ENCODE measurements around the gene PTPRA.
"Not testable (repeated sequence)": the region's sequence is repeated elsewhere in the genome, so short reads cannot be mapped to it uniquely, and the experiment has no call there.

The PTPRA gene

DNA sequence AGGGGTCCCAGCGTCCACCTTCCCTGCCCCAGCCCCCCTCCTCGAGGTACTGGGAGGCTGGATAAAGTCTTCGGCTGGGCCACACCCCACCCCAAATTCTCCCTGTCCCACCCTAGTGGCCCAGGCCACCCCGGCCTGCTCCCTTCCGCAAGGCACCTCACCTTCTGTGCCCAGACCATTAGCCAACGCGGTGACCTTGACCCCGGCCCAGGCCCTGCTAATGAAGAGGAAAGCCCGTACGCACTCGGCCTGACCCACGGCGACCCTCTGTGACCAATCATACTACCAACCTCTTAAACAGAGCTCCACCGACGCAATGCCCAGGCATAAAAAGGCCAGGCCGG, 198.0 kb downstream of the PTPRA start:
- ATAC-seq: no peak
- no peak overlapping the region for H3K27ac Mint-ChIP-seq
- DNase-seq: no peak
- peak overlapping the region; percentile 84 to 86 for H3K4me3 Mint-ChIP-seq
- H3K9me3 Mint-ChIP-seq: no peaks in the 10 kb centered on the region
- peaks cover 26% of the 10 kb centered on the region for H3K4me1 Mint-ChIP-seq
- H3K27me3 Mint-ChIP-seq: peaks cover 6% of the 10 kb centered on the region

DNA sequence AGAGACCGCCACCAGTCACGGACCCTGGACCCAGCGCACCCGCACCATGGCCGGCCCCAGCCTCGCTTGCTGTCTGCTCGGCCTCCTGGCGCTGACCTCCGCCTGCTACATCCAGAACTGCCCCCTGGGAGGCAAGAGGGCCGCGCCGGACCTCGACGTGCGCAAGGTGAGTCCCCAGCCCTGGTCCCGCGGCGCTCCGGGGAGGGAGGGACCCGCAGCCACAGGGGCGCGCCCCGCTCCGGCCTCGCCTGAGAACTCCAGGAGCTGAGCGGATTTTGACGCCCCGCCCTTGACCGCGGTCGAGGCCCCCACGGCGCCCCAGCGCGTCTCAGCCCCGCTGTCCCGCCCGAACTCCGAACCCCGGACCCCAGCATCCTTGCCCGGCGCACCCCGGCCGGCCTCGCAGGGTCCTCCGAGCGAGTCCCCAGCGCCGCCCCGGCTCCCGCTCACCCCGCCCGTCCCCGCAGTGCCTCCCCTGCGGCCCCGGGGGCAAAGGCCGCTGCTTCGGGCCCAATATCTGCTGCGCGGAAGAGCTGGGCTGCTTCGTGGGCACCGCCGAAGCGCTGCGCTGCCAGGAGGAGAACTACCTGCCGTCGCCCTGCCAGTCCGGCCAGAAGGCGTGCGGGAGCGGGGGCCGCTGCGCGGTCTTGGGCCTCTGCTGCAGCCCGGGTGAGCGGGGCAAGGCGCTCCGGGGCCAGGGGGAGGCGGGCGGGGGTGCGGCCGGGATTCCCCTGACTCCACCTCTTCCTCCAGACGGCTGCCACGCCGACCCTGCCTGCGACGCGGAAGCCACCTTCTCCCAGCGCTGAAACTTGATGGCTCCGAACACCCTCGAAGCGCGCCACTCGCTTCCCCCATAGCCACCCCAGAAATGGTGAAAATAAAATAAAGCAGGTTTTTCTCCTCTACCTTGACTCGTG, 198.6 kb downstream of the PTPRA start, which contains the start of gene OXT:
OXT (plus strand) TSS at position 11 of the 920 bp plus-strand sequence; CDS start at position 47, 36 bp downstream.
- Mint-ChIP-seq H3K4me3 (peak within 1 kb of the TSS; percentile 84 to 86), H3K27ac (peak within 1 kb of the TSS; percentile 73 to 88), H3K27me3 (peaks cover 6% of the 10 kb centered on the region), H3K9me3 (no peaks in the 10 kb centered on the region), H3K4me1 (peaks cover 30% of the 10 kb centered on the region)
- DNase-seq (peak; percentile 52 to 65), ATAC-seq (peak; percentile 78)

DNA sequence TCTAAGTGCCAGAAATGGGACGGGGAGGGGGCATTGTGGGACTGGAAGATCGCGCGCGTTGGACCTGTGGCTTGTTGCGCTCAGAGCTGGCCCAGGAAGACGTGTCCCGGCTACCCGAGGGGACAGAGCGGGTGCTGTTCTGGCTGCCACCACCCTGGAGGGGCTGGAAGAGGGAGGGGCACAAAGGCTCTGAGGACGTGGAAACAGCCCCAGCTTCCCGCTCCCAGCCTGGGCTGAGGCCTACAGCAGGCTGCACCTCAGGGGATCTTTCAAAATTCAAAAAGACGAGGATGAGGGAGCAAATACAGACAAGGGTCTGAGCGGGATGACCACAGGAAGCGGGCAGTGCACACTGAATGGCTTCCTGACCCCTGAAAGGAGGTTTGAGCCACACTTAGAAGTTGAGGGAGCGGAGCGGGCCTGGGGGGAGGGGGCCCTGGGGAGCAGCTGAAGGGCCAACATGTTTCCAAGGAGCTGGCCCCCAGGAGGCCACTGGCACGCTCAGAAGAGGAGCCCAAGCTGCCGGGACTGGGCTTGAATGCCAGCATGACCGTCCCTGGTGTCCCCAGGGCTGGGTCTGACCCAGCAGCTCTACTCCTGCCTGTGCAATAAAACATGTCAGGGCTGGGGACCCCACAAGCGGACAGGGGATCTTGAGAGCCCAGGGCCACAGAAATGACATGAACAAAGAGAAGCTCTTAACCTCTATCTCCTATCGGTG, 199.4 kb downstream of the PTPRA start:
- peaks cover 38% of the 10 kb centered on the region for H3K4me1 Mint-ChIP-seq
- ATAC-seq (no peak), DNase-seq (no peak)
- H3K9me3 Mint-ChIP-seq: no peaks in the 10 kb centered on the region
- peak overlapping the region; percentile 82 to 86 for H3K4me3 Mint-ChIP-seq
- H3K27me3 Mint-ChIP-seq: peaks cover 6% of the 10 kb centered on the region
- H3K27ac Mint-ChIP-seq: peak overlapping the region; percentile 73 to 88

DNA sequence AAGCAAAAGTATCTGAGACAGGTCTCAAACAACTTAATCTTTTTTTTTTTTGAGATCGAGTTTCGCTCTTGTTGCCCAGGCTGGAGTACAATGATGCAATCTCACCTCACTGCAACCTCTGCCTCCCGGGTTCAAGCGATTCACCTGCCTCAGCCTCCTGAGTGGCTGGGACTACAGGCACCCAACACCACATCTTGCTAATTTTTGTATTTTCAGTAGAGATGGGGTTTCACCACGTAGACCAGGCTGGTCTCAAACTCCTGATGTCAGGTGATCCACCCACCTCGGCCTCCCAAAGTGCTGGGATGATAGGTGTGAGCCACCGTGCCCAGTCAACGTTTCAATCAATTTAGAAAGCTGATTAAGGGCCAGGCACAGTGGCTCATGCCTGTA, 200.0 kb downstream of the PTPRA start:
- not testable (repeated sequence) for H3K27me3 Mint-ChIP-seq, ATAC-seq, H3K9me3 Mint-ChIP-seq
- Mint-ChIP-seq H3K27ac (peak overlapping the region in 1 of 2 donors; percentile 69), H3K4me1 (peaks cover 42% of the 10 kb centered on the region), H3K4me3 (peak overlapping the region in 1 of 2 donors; percentile 20)
- peak in 1 of 2 donors; percentile 40 for DNase-seq

DNA sequence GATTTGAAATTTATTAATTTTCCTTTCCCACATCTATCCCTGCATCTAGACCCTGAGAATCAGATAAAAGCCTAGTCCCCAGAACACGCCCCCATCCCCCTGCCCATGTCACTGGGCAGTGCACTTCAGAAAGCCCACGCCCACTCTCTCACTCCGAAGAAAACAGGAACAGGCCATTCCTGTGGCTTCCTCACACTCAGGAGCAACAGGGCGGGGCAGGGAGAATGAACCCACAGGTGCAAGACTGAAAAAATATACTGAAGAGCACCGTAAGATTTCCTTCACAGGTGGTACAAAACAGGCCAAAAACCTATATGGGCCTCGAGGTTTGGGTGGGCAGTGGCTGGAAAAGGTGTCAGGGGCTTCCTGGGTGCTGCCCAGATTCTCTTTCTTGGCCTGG, 201.5 kb downstream of the PTPRA start:
- Mint-ChIP-seq H3K27ac (no peak overlapping the region), H3K4me3 (no peak overlapping the region), H3K4me1 (peaks cover 42% of the 10 kb centered on the region), H3K9me3 (no peaks in the 10 kb centered on the region), H3K27me3 (peaks cover 14% of the 10 kb centered on the region)
- ATAC-seq: no peak
- DNase-seq: no peak

DNA sequence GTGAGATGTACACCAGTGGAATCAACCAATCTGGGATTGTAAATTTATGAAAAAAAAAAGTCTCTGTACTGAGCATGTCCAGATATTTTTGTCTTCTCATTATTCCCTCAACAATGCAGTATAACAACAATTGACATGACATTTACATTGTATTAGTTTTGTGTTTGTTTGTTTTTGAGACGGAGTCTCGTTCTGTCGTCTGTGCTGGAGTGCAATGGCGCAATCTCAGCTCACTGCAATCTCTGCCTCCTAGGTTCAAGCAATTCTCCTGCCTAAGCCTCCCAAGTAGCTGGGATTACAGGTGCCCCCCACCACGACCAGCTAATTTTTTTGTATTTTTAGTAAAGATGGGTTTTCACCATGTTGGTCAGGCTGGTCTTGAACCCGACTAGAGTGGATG, 202.0 kb downstream of the PTPRA start:
- not testable (repeated sequence) for DNase-seq, ATAC-seq, H3K9me3 Mint-ChIP-seq, H3K4me3 Mint-ChIP-seq, H3K27ac Mint-ChIP-seq
- H3K27me3 Mint-ChIP-seq: peaks cover 19% of the 10 kb centered on the region
- H3K4me1 Mint-ChIP-seq: peaks cover 42% of the 10 kb centered on the region

DNA sequence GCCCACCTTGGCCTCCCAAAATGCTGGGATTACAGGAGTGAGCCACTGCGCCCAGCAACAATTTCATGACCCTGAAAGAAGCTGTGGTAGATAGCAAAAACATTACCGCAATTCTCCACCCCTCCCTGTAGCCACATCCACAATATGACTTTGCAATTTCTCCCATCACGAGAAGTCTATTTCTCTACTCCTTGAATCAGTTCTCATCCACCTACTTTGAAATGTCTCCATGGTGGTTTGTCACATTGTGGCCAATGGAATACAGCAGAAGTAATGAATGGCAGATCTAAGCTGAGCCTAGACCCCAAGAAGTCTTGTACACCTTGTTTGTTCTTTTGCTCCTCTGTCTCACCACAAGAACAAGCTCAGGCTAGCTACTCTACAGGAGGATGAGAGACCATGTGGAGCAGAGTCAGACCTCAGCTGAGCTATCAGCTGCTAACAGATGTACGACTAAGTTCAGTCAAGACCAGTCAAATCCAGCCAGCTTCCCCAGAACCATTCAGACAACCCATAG, 204.4 kb downstream of the PTPRA start:
- DNase-seq (no peak), ATAC-seq (peak; percentile 33)
- no peaks in the 10 kb centered on the region for H3K9me3 Mint-ChIP-seq
- H3K4me1 Mint-ChIP-seq: peaks cover 30% of the 10 kb centered on the region
- peak overlapping the region; percentile 25 to 50 for H3K4me3 Mint-ChIP-seq
- H3K27me3 Mint-ChIP-seq: peaks cover 37% of the 10 kb centered on the region
- no peak overlapping the region for H3K27ac Mint-ChIP-seq

DNA sequence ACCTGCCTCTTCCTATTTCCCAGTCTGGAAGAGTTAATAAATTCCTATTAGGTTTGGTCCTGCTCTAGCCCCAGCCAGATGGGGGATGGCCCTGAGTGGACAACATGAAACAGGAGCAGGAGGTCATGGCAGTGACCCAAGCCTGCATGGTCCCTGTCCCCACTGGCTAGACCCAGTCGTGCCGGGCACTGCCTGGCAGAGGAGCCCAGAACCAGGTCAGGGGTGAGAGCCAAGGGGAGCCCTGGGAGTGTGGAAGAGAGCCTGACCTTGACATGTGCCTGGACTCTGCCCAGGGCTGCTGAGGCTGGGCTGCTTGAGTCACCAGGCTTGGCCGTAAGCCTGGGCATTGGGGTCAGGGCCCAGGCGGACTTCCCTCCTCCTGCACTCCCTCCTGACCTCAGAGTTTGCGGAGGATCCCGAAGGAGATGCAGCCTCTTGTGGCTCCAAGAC, 207.7 kb downstream of the PTPRA start:
- ATAC-seq (no peak), DNase-seq (no peak)
- H3K9me3 Mint-ChIP-seq: no peaks in the 10 kb centered on the region
- H3K27ac Mint-ChIP-seq: no peak overlapping the region
- H3K27me3 Mint-ChIP-seq: peaks cover 59% of the 10 kb centered on the region
- no peak overlapping the region for H3K4me3 Mint-ChIP-seq
- peaks cover 40% of the 10 kb centered on the region for H3K4me1 Mint-ChIP-seq

DNA sequence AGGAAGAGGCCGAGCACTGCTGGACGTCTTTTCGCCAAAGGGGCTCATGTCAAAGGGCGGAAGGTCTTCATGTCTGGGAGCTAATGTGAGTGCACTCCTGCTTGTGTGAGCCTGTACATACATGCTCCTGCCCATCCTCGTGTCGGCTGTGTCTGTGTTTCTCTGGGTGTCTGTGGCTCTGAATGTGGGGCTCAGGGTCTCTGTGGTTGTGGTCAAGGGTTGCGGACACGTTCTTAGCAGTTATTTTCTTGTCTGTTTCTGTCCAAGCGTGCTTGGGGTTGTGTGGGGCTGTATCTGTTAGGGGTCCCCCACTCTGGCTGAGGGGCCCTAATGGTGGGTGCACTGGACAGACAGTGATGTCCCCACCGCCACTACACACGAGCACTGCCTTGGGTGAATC, 208.4 kb downstream of the PTPRA start:
- Mint-ChIP-seq H3K4me3 (no peak overlapping the region), H3K9me3 (no peaks in the 10 kb centered on the region)
- no peak for ATAC-seq

DNA sequence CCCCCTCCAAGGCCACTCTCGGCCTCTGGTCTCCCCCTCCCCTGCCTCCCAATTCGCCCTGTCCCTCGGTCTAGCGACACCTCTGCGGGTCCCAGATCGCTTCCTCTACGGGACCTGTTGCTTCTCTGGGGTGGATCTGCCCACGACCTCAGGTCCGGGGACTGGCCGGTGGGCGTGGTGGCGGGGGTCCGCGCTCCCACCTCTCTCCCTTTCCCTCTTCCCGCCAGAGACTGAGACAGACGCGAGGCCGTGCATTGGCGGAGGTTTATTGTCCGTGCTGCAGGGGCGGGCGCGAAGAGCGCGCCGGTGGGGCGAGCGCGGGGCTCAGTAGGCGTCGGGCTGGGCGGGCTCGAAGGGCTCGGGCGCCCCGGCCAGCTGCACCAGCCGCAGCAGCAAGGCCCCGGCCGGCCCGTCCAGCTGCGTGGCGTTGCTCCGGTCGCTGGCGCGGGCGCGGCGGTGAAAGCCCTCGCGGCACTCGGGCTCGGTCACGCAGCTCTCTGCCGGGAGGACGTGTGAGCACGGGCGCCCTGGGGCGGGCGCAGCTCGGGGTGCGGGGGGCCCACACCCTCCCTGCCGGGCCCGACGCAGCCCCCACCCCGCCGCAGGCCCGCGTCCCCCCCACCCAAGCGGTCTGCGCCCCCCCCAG, 209.1 kb downstream of the PTPRA start:
- Mint-ChIP-seq H3K4me3 (peak overlapping the region; percentile 54 to 68), H3K27ac (no peak overlapping the region), H3K4me1 (peaks cover 30% of the 10 kb centered on the region), H3K27me3 (peaks cover 59% of the 10 kb centered on the region), H3K9me3 (no peaks in the 10 kb centered on the region)
- ATAC-seq (peak; percentile 67), DNase-seq (no peak)

More for the DNA sequence above, 208.4 kb downstream of the PTPRA start:
- peaks cover 38% of the 10 kb centered on the region for H3K4me1 Mint-ChIP-seq
- H3K27ac Mint-ChIP-seq: no peak overlapping the region
- DNase-seq: no peak
- H3K27me3 Mint-ChIP-seq: peaks cover 59% of the 10 kb centered on the region

DNA sequence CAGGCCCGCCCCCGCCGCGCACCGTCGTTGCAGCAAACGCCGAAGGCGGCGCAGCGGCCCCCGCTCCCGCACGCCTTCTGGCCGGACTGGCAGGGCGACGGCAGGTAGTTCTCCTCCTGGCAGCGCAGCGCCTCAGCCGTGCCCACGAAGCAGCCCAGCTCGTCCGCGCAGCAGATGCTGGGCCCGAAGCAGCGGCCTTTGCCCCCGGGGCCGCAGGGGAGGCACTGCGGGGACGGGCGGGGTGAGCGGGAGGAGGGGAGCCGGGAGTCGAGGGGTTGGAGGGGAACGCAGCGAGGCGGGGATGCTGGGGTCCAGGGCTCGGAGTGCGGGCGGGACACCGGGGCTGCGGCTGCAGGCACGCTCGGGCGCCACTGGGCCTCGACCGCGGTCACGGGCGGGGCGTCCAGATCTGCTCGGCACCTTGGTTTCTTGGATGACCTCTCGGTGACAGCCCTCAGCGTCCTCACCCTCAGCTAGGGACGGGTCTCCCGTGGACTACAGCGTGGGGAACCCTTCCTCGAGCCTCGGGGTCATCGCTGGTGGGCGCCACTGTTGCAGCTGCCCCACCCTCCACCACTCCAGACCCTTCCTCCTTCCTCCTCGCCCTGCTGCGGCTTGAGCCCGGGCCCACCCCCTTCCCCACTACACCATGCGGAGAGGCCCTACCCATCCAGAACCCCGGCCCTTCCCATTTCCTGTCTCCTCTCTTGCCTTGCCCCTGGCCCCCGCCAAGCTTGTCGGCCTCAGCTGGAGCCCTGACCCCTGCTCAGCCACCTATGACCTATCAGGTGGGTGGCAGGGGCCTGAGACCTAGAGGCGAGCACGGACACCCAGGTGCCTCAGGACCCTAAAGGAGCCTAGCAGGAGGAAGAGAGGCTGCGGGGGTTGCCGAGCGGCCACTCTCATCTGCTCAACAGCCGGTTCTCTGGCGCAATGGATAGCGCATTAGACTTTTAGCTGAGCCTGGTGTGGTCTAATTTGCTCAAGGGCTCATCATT, 210.0 kb downstream of the PTPRA start:
- Mint-ChIP-seq H3K9me3 (no peaks in the 10 kb centered on the region), H3K27me3 (peaks cover 59% of the 10 kb centered on the region), H3K27ac (no peak overlapping the region), H3K4me3 (peak overlapping the region; percentile 44 to 81), H3K4me1 (peaks cover 24% of the 10 kb centered on the region)
- ATAC-seq (peak; percentile 50), DNase-seq (no peak)

DNA sequence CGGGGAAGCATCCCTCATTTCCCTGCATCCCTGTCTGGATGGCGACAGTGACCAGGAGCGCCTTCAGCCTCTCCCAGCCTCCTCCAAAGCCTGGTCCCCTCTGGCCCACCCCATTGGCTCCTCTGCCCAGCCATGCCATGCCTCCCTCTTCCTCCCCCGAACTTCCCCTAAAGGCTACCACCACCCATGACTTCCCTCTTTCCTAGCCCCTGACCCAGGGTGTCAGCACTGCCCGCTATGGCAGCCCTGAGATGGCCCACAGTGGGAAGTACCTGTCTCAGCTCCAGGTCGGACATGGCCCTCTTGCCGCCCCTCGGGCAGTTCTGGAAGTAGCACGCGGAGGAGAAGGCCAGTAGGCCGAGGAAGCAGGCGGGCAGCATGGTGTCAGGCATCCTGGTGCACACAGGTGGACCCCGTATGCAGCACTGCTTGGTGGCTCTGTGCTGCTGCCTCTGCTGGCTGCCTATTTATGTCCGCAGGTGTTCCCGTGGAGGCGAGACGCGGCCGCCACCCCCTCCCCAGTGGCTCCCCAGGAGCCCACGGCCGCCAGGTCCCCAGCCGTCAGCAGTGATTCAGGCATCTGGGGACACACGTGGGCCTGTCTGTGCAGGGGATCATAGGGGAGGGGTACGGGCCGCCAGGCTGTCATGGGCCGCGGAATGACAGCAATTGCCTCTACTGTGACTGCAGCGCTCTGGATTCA, 211.2 kb downstream of the PTPRA start, which contains the start of gene AVP:
AVP (minus strand) TSS at position 442 of the 703 bp plus-strand sequence; CDS start at position 392, 50 bp downstream.
- Mint-ChIP-seq H3K4me1 (peaks cover 24% of the 10 kb centered on the region), H3K27me3 (peaks cover 51% of the 10 kb centered on the region), H3K27ac (peak within 1 kb of the TSS in 1 of 2 donors; percentile 27), H3K9me3 (no peaks in the 10 kb centered on the region), H3K4me3 (peak within 1 kb of the TSS; percentile 44 to 81)
- no peak for ATAC-seq
- DNase-seq: no peak

DNA sequence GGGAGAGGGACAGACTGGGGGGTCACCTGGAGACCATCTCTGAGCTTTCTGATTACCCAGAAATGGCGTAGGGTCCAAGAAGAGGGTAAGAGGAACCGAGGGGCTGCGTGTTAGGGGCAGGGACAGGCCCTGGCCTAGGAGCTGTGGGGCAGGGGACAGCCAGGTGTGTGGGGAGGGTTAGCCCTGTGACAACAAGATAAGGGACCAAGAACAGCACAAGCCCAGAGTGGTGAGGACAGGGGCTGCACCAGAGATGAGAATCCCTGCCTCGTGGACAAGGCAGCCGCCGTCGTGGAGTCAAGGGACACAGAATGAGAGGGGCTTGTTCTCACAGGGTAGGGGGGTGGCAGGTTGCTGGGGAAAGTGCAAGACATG, 211.7 kb downstream of the PTPRA start:
- no peak for DNase-seq
- no peak for ATAC-seq
- H3K4me3 Mint-ChIP-seq: no peak overlapping the region
- H3K9me3 Mint-ChIP-seq: no peaks in the 10 kb centered on the region
- H3K4me1 Mint-ChIP-seq: peaks cover 25% of the 10 kb centered on the region
- peaks cover 49% of the 10 kb centered on the region for H3K27me3 Mint-ChIP-seq
- H3K27ac Mint-ChIP-seq: peak overlapping the region in 1 of 2 donors; percentile 27

DNA sequence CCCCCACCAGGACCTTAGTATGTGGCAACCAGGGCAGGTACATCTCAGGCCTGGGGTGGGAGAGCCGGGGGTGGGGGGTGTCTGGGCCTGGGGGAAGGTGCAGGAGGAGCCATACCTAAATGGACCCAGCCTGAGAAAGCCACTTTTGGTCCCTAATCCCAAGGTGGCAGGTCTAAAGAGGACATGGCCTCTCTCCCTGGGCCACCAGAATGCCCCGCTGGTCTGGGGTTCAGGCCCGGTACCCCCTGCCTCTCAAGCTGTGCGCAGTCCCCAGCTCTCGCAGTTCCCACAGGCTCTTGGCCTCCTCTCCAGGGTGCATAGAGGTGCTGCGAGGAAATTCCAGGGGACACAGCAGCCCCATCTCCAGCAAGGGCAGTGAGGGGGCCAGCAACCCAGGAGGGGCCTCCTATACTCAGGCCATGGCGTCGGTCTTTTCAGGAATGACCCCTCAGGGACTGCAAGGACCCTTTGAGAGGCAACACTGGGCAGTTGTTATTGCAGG, 212.3 kb downstream of the PTPRA start:
- Mint-ChIP-seq H3K27me3 (peaks cover 43% of the 10 kb centered on the region), H3K4me3 (no peak overlapping the region)

More for the DNA sequence above, 212.3 kb downstream of the PTPRA start:
- ATAC-seq (no peak), DNase-seq (no peak)
- H3K4me1 Mint-ChIP-seq: peaks cover 31% of the 10 kb centered on the region
- no peak overlapping the region for H3K27ac Mint-ChIP-seq
- H3K9me3 Mint-ChIP-seq: no peaks in the 10 kb centered on the region
